Stimulated activated CD4-positive, alpha-beta T cell treated with anti-CD3 and anti-CD28 coated beads, Interleukin-12 subunit alpha, Interleukin-12 subunit beta, amount 100 ng/mL, for 24 hours (primary cell): ENCODE results near the gene TMEM229A.
"Not testable (repeated sequence)": the region's sequence is repeated elsewhere in the genome, so short reads cannot be mapped to it uniquely, and the experiment has no call there.

Experiments used
- DNase-seq, 2 experiments: peaks; one replicate each; pipeline ENCODE4 v3.0.0-alpha.2; 2020; ENCODE audit warnings: low read depth in 2 of 2

Gene TMEM229A

DNA sequence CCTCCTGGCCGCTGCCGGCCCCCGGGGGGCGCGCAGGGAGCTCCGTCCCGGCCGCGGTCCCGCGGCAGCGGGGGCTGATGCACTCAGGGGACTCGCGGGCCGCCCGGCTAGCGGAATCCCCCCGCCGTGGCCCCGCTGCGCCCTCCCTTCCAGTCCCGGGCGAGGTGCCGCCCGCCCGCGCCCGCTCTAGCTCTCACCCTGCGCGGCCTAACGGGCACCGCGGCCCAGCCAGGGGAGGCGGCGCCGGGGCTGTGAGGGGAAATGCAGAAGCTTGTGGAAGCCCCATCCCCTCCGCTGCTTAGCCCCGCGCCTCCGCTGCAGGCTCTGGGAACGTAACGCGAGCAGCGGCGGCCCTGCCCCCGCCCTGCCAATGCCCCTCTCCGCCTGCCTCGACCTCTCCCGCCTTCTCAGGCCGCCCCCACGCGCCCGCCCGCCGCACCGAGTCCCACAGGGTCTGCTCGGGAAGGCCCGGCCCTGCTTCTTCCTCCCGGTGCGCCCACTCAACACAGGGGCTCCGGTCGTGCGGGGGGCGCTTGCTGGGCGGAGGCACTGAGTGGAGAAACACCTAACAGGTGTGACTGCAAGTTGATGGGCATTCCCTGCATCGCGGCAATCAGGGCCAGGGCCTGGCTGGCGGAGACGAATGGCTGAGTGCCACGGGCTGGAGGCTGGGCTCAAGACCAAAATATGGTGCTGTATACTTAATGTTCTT is 384 bp upstream of the TMEM229A start:
- DNase-seq, result no peak

DNA sequence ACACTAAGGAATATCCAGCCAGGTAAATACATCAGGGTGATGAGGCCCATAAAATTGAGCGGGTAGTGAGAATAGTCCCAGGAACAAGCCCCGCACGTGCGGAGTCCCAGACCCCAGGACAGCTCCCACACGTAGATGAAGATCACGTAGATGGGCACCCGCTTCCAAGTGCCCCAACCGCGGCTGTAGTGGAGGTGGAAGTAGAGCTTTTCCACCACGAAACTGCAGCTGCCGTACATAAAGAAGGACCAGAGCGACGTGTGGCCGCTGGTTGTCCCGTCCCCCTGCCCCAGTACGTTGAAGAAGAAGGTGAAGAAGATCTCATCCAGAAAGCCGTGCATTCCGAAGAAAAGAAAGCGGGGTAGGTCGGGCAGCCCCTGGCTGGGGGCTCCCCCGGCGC is 948 bp downstream of the TMEM229A start:
- DNase-seq, result no peak

DNA sequence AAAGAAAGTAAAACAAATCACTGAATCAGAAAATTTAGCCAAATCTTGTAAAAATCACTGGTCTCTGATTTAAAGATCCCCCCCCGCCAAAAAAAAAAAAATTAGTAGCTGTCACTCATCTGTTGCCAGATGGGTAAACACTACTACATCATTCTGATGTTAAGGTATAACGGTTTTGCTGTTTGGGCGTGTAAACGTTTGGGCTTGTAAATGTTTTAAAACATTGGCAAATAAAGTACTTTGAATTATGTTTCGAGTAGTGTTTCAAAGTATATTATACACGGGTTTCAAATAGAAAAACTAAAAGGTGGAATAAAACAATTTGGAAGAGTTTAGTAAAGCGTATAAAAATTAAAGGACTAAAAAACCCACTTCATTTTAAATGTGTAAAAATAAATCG is 1.5 kb downstream of the TMEM229A start:
- no peak for DNase-seq

DNA sequence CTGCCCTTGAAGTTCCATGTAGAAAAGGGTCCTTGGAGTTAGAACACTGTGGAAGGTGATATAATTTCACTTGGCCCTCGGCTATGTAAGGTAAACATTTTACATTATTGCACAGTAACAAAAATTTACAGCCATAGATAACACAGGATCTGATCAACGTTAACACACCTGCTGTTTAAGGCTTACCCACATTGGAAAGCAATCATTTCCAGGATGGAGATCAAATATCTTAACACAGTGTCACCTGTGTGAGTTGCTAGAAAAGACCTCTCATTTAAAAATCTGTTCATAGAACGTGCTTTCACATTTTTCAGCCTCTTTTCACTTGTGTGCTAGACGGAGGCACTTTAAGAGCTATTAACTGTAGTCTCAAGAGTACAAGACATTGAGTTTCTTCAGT is 1.9 kb downstream of the TMEM229A start:
- DNase-seq, result no peak

- DNase-seq, result no peak
Measured at GRCh38 chr7:124029396-124030188, 3.3 kb downstream of the TMEM229A start.

- DNase-seq, result no peak
Measured at GRCh38 chr7:124027236-124027635, 5.6 kb downstream of the TMEM229A start.

DNA sequence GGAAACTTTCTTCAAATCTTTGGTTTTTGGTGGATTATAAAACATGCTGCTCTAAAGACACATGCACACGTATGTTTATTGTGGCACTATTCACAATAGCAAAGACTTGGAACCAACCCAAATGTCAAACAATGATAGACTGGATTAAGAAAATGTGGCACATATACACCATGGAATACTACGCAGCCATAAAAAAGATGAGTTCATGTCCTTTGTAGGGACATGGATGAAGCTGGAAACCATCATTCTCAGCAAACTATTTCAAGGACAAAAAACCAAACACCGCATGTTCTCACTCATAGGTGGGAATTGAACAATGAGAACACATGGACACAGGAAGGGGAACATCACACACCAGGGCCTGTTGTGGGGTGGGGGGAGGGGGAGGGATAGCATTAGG is 8.5 kb downstream of the TMEM229A start:
- not testable (repeated sequence) for DNase-seq

- no peak for DNase-seq
Measured at GRCh38 chr7:124022551-124022950, 10.3 kb downstream of the TMEM229A start.

DNA sequence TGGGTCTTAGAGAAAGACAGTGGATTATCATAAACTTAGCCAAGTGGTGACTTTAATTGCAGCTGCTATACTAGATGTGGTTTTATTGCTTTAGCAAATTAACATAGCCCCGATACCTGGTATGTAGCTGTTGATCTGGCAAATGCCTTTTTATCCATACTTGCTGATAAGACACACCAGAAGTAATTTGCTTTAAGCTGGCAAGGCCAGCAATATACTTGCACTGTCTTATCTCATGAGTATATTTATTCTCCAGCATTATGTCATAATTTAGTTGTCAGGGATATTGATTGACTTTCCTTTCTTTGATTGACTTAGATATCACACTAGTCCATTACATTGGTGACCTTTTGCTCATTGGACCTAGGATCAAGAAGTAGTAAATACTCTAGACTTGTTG is 12.8 kb downstream of the TMEM229A start:
- no peak for DNase-seq

GRCh38 chr7:124013306-124013705 is 19.6 kb downstream of the TMEM229A start:
- DNase-seq, result no peak

DNA sequence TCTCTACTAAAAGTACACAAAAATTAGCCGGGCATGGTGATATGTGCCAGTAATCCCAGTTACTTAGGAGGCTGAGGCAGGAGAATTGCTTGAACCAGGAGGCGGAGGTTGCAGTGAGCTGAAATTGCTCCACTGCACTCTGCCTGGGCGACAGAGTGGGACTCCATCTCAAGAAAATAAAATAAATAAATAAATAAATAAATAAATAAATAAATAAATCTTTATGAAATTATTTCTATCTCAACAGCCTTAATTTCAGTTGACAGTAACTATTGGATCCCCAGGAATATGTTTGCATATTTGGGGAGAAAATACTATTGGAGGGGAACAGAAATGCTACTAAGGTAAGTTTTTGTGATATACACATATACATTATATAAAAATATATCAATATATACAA is 20.0 kb downstream of the TMEM229A start:
- DNase-seq, result no peak

GRCh38 chr7:124009321-124009720 is 23.5 kb downstream of the TMEM229A start:
- no peak for DNase-seq

GRCh38 chr7:124008296-124008695 is 24.6 kb downstream of the TMEM229A start:
- not testable (repeated sequence) for DNase-seq

DNA sequence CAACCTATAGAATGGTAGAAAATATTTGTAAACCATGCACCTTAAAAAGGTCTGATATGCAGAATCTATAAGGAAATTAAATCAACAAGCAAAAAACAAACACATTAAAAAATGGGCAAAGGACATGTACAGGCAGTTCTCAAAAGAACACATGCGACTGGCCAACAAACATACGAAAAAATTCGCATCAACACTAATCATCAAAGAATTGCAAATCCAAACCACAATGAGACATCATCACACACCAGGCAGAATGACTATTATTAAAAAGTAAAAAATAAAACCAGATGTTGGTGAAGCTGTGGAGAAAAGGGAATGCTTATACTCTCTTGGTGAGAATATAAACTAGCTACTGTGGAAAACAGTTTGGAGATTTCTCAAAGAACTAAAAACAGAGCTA is 33.2 kb downstream of the TMEM229A start:
- DNase-seq, result no peak

DNA sequence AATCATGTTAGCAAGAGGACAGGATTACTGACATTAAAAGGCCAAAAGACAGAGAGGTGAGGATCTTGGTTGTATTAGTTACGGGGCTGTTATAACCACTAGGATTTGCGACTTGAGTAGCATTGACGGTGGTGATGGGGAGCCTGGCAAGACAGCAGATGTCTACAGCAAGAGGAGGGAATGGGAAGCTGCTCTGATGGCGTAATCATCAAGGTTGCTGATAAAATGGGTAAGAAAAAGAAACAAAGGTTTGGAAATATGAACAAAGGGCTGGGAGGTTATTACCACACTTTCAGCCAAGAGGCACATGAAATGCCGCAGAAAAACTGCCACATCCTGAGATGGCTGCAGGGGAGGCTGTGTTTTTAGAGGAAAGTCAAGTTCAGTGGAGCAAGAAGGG is 33.9 kb downstream of the TMEM229A start:
- DNase-seq, result no peak

GRCh38 chr7:123996327-123996625 is 36.6 kb downstream of the TMEM229A start:
- no peak for DNase-seq

DNA sequence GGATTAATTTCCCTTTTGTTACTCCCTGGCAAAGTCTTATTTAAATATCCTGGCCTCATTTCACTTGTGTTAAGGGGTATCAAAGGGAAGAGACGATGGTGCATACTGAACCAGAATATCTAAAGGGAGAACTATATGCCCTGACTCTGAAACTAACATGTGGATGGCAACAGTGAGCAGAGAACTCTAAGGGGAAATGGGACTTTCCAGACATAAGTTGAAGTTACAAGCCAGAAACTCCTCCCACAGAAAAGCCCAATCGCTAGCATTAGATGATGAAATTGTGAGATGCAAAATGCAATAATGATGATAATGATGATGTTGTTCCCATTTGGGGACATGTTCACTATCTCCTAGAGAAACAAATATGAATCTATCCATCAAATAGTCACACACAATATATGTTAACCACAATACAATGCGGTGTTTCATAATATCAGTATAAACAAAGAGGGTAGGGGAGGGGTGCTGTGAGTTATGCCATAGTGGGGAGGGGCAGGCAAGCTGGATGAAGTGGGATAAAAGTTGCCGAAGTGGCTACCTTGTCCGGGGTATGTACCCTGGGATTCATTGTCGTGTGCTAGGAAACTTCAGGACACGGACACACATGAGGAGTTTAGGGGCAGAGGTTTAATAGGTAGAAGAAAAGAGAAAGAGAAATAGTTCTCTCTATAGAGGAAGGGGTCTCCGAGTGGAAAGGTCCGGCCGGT is 37.1 kb downstream of the TMEM229A start:
- DNase-seq, result no peak

DNA sequence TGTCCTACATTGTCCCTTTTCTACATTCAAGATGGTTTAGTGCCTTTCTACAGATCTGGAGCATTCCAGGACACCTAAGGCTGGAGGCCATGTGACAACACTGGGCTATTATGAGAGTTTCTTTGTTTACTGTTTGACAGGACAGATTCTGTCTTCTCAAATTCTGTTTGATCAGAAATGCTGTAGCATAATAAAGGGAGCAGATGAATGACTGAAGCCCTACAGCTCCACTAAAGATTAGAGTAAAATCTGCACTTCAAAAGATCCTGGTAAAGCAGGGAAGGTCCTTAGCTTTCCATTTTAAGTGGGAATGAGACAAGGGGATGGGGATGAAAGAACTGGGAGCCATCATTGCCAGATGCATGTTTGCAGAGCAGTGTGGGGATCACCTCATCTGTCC is 38.4 kb downstream of the TMEM229A start:
- no peak for DNase-seq

- no peak for DNase-seq
Measured at GRCh38 chr7:123993996-123994395, 38.9 kb downstream of the TMEM229A start.

DNA sequence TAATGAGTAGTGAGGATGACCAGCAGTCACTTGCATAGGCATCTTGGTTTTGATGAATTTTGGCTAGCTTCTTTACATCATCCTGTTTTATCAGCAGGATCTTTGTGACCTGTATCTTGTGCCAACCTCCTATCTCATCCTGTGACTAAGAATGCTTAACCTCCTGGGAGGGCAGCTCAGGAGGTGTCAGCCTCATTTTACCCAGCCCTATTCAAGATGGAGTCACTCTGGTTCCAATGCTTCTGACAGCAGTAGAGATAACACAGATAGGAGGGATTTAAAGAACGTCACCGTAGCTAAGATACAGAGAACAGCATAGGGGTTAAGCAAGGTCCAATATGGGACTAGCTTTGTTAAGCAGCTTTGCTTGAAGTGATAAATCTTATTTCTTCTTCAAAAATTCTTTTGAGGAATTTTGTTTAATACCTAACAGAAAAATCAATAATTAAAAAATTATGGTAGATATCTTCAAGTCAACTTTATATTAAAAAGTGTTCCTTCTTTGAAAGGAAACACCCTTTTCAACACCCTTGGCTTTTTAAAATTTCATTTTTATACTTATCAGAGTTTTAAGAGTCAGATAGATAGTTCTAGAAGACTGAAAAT is 39.9 kb downstream of the TMEM229A start:
- no peak for DNase-seq

GRCh38 chr7:123987445-123987844 is 45.4 kb downstream of the TMEM229A start:
- DNase-seq, result no peak
